Gastroesophageal sphincter (tissue), 3 donors: ENCODE measurements around the gene FMN2.

Experiments
- EP300 ChIP-seq: sonication (generic); formaldehyde crosslinking; IDR thresholded peaks from one replicate; pipeline ENCODE4 v1.6.1; 2017; ENCODE audit warnings: antibody characterized with exemption, mild to moderate bottlenecking
- POLR2A ChIP-seq, 2 donors: fragments of 450-650 bp; IDR thresholded peaks; one replicate each; pipeline ENCODE4 v1.6.1; 2017; ENCODE audit warnings: antibody characterized with exemption in 2 of 2, mild to moderate bottlenecking in 2 of 2, moderate library complexity in 1 of 2
- TF ChIP-seq, protein P1 (sequence below), 4 experiments: fragments of 200-600 bp in 2 of 4; fragments of 450-650 bp in 2 of 4; sonication (generic) in 1 of 4; IDR thresholded peaks; one replicate each; pipeline ENCODE4 v1.5.1; 2017 to 2019; ENCODE audit warnings: antibody characterized with exemption in 4 of 4, mild to moderate bottlenecking in 2 of 4, moderate library complexity in 2 of 4

DNA sequence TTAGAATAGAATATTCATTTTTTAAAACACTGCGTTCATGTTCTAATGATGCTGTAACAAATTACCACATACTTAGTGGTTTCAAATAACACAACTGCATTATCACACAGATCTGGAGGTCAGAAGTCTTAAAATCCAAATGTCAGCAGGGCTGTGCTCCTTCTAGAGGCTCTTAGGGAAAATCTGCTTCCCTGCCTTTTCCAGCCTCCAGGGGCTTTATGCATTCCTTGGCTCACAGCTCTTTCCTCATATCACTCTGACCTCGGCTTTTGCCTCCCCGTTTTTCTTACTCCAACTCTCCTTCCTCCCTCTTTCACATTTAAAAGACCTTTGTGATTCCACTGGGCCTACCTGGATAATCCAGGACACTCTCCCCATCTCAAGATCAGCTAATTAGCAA is 18.6 kb upstream of the FMN2 start:
- no peak for TF ChIP-seq POLR2A (IDR thresholded peaks at IDR 0.05)
- TF ChIP-seq, protein P1, sequence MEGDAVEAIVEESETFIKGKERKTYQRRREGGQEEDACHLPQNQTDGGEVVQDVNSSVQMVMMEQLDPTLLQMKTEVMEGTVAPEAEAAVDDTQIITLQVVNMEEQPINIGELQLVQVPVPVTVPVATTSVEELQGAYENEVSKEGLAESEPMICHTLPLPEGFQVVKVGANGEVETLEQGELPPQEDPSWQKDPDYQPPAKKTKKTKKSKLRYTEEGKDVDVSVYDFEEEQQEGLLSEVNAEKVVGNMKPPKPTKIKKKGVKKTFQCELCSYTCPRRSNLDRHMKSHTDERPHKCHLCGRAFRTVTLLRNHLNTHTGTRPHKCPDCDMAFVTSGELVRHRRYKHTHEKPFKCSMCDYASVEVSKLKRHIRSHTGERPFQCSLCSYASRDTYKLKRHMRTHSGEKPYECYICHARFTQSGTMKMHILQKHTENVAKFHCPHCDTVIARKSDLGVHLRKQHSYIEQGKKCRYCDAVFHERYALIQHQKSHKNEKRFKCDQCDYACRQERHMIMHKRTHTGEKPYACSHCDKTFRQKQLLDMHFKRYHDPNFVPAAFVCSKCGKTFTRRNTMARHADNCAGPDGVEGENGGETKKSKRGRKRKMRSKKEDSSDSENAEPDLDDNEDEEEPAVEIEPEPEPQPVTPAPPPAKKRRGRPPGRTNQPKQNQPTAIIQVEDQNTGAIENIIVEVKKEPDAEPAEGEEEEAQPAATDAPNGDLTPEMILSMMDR (IDR thresholded peaks at IDR 0.05) = no peak
- no peak for TF ChIP-seq EP300
